ENCODE data around the gene SNRPB. TPM values are rescaled to one million over a fixed set of nuclear protein-coding genes. Genes with fewer than 3 reads are reported as not detected.

The SNRPB gene
- total and polyA plus RNA-seq, 2 experiments from 2014 or later = 784 to 785 TPM

DNA sequence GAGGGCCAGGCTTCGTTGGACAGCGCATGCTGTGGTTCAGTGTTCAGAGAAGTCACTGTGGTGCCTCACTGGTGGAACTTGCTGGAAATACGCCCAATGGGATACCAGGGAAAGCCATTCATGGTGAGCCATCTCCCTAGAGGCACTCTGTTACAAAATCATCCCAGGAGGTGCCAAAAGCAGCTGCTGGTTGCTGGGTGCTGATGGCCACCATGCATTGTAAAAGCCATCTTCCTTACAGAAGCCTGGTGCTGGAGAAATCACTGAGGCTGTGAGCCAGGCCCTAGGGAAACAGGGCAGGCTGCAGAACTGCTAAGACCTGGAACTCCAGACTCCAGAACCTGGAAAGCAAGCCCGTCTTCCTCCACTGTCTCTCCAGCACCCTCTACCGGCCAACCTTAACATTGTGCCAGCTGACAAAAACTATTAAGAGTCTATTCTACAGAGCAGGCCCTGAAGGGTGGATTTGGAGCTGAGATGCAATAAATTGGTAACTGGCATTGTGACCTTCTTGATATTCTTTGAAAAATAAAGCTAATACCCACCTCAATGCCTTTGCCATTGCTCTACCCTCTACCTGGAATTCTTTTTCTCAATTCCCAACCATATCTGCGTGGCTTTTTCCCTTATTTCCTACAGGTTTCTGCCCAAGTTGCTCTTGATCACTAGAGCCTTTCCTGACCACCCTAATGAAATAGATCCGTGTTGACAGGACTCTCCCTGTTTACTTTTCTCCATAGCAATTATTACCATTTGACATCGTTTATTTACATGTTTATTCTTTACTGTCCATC, 18.5 kb downstream of the SNRPB start (continued):
- TF ChIP-seq, protein P1, sequence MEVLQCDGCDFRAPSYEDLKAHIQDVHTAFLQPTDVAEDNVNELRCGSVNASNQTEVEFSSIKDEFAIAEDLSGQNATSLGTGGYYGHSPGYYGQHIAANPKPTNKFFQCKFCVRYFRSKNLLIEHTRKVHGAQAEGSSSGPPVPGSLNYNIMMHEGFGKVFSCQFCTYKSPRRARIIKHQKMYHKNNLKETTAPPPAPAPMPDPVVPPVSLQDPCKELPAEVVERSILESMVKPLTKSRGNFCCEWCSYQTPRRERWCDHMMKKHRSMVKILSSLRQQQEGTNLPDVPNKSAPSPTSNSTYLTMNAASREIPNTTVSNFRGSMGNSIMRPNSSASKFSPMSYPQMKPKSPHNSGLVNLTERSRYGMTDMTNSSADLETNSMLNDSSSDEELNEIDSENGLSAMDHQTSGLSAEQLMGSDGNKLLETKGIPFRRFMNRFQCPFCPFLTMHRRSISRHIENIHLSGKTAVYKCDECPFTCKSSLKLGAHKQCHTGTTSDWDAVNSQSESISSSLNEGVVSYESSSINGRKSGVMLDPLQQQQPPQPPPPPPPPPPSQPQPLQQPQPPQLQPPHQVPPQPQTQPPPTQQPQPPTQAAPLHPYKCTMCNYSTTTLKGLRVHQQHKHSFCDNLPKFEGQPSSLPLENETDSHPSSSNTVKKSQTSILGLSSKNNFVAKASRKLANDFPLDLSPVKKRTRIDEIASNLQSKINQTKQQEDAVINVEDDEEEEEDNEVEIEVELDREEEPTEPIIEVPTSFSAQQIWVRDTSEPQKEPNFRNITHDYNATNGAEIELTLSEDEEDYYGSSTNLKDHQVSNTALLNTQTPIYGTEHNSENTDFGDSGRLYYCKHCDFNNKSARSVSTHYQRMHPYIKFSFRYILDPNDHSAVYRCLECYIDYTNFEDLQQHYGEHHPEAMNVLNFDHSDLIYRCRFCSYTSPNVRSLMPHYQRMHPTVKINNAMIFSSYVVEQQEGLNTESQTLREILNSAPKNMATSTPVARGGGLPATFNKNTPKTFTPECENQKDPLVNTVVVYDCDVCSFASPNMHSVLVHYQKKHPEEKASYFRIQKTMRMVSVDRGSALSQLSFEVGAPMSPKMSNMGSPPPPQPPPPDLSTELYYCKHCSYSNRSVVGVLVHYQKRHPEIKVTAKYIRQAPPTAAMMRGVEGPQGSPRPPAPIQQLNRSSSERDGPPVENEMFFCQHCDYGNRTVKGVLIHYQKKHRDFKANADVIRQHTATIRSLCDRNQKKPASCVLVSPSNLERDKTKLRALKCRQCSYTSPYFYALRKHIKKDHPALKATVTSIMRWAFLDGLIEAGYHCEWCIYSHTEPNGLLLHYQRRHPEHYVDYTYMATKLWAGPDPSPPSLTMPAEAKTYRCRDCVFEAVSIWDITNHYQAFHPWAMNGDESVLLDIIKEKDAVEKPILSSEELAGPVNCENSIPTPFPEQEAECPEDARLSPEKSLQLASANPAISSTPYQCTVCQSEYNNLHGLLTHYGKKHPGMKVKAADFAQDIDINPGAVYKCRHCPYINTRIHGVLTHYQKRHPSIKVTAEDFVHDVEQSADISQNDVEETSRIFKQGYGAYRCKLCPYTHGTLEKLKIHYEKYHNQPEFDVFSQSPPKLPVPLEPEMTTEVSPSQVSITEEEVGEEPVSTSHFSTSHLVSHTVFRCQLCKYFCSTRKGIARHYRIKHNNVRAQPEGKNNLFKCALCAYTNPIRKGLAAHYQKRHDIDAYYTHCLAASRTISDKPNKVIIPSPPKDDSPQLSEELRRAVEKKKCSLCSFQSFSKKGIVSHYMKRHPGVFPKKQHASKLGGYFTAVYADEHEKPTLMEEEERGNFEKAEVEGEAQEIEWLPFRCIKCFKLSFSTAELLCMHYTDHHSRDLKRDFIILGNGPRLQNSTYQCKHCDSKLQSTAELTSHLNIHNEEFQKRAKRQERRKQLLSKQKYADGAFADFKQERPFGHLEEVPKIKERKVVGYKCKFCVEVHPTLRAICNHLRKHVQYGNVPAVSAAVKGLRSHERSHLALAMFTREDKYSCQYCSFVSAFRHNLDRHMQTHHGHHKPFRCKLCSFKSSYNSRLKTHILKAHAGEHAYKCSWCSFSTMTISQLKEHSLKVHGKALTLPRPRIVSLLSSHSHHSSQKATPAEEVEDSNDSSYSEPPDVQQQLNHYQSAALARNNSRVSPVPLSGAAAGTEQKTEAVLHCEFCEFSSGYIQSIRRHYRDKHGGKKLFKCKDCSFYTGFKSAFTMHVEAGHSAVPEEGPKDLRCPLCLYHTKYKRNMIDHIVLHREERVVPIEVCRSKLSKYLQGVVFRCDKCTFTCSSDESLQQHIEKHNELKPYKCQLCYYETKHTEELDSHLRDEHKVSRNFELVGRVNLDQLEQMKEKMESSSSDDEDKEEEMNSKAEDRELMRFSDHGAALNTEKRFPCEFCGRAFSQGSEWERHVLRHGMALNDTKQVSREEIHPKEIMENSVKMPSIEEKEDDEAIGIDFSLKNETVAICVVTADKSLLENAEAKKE (CRISPR knock-in tag; IDR thresholded peaks at IDR 0.05) = no peak
- TF ChIP-seq EZH2 (IDR thresholded peaks at IDR 0.05; ENCODE audit: low read depth, unreplicated experiment) (no peak), ZNF114 (CRISPR knock-in tag; IDR thresholded peaks at IDR 0.05) (no peak)

DNA sequence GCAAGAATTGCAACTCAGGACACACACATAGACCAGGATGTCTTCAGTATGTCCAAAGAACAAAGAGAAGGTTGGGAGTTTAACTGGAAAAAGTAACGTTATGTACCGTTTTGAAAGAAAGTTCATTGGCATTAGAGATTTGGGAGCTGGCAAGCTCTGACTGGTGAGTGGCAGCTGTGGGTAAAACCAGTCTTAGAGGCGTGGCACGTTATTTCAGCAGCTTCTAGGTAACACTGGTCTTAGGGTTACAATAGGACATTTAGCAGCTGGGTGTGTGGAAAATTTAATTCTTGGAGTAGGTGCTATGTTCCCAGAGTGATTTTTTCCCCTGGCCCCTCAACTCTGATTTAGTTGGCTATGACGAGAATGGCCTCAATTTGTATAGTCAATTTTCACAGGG, 19.2 kb downstream of the SNRPB start:
- no peaks in the 10 kb centered on the region for H3K27me3 ChIP-seq (ENCODE audit: insufficient read depth)
- no peak for ATAC-seq
- no peak overlapping the region for H3K27ac Mint-ChIP-seq
- TF ChIP-seq, protein P1 (CRISPR knock-in tag; IDR thresholded peaks at IDR 0.05) = no peak
- no peak for TF ChIP-seq STAT1 (IDR thresholded peaks at IDR 0.05; ENCODE audit: unreplicated experiment)
- no peak for TF ChIP-seq EZH2 (IDR thresholded peaks at IDR 0.05; ENCODE audit: low read depth, unreplicated experiment)
- no peak for TF ChIP-seq CREB1 (CRISPR knock-in tag; IDR thresholded peaks at IDR 0.05; ENCODE audit: low read depth)

More for the DNA sequence above, 19.2 kb downstream of the SNRPB start:
- no peaks in the 10 kb centered on the region for H3K36me3 Mint-ChIP-seq (ENCODE audit: low read depth)
- H3K4me2 ChIP-seq = no peak overlapping the region
- H3K4me1 ChIP-seq (ENCODE audit: insufficient read depth) = no peaks in the 10 kb centered on the region
- peaks cover 2% of the 10 kb centered on the region for H3K27me3 Mint-ChIP-seq (ENCODE audit: insufficient read depth, low read depth, poor library complexity)
- H4K20me1 ChIP-seq (replicated peaks; ENCODE audit: insufficient read depth) = no peaks in the 10 kb centered on the region; the same call in 1 of the 2 replicates
- H3F3A ChIP-seq (replicated peaks; ENCODE audit: low read depth) = no peaks in the 10 kb centered on the region; the same call in 1 of the 2 replicates
- no peaks in the 10 kb centered on the region for H3K9me2 ChIP-seq (ENCODE audit: insufficient read depth)
- H3K4me3 ChIP-seq = no peak overlapping the region
- H3K27ac ChIP-seq (ENCODE audit: low read depth) = no peak overlapping the region
- H3K4me3 Mint-ChIP-seq = no peak overlapping the region
- DNase-seq (ENCODE audit: low spot score) = no peak
- H3K79me2 ChIP-seq (replicated peaks; ENCODE audit: insufficient read depth) = no peaks in the 10 kb centered on the region
- no peak overlapping the region for H2AFZ ChIP-seq
- no peaks in the 10 kb centered on the region for H3K4me1 Mint-ChIP-seq
- H3K36me3 ChIP-seq (ENCODE audit: insufficient read depth) = no peaks in the 10 kb centered on the region
- no peaks in the 10 kb centered on the region for H3K9me3 Mint-ChIP-seq
